ENCODE data around the gene SATB2.

The SATB2 gene

DNA sequence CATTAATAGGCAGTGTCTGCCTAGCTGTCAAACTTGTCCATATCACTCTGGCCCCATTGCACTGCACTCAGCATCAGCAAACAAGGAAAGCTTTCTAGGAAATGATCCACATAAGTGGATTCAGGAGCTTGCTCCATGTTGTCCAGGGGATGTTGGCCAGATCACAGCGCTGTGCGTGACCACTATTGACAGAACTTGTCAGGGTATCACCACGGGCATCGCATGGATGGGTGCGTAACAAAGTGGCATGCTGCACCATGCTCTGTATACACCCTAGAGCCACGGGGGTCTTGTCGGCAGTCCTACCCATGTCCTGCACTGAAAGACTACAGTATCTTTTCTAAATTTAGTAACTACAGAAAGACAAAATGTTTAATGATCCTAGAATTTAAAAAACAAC lies 15.6 kb downstream of the SATB2 start:
- no peak overlapping the region for H3K27ac ChIP-seq (ENCODE audit: low read length)
- H3K9ac ChIP-seq (ENCODE audit: low read depth, low read length), result no peak overlapping the region
- no peak overlapping the region for H3K4me3 ChIP-seq (ENCODE audit: low read length)
- H3K27me3 ChIP-seq (ENCODE audit: insufficient read depth, low read length), result no peaks in the 10 kb centered on the region
- no peaks in the 10 kb centered on the region for H3K9me3 ChIP-seq (ENCODE audit: insufficient read depth, low read depth, low read length)
- H3K36me3 ChIP-seq (ENCODE audit: insufficient read depth, low read depth, low read length), result no peaks in the 10 kb centered on the region
- peaks cover 13% of the 10 kb centered on the region; the same call in 1 of the 2 replicates for H3K4me1 ChIP-seq (ENCODE audit: insufficient read depth, low read length)

DNA sequence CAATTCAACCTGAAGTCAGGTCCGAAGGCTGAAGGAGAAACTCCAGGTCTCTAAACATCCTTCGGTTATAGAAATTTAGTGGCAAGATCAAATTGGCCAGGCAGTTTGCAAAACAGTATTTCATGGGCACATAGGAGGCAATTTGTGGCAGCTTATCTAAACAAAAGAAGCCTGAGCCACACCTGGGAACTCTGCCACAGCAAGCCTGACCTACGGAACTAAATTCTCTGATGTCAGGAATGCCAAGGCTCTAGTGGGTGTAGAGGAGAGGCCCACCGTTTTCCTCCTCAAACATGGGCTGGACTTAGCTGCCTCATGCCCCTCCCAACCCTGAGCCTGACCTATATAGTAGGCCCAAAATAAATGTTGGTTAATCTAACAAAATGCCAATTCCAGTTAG lies 16.0 kb downstream of the SATB2 start:
- H3K27ac ChIP-seq (ENCODE audit: low read length), result no peak overlapping the region
- peaks cover 13% of the 10 kb centered on the region; the same call in 1 of the 2 replicates for H3K4me1 ChIP-seq (ENCODE audit: insufficient read depth, low read length)
- no peak overlapping the region for H3K9ac ChIP-seq (ENCODE audit: low read depth, low read length)
- H3K4me3 ChIP-seq (ENCODE audit: low read length), result no peak overlapping the region
- H3K27me3 ChIP-seq (ENCODE audit: insufficient read depth, low read length), result no peaks in the 10 kb centered on the region
- H3K36me3 ChIP-seq (ENCODE audit: insufficient read depth, low read depth, low read length), result no peaks in the 10 kb centered on the region
- H3K9me3 ChIP-seq (ENCODE audit: insufficient read depth, low read depth, low read length), result no peaks in the 10 kb centered on the region

DNA sequence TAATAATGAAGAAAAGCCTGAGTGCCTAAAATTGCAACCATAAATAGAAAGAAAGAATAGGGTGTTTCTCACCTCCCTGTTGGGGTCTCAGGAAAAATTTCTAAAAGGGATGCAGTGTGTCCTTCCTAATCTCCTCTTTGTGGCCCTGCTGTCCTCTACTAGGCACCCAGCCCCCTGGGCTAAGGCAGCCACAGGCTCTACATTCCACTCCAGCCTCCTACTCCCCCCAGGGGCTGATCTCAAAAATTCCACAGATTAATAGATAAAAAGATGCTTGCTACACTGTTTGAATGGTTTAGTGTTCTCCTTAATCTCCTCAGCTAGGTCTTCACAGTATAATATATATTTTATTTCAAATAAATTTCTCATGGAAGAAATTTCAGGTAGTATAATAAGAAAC lies 17.6 kb downstream of the SATB2 start:
- peaks cover 13% of the 10 kb centered on the region; the same call in 1 of the 2 replicates for H3K4me1 ChIP-seq (ENCODE audit: insufficient read depth, low read length)

DNA sequence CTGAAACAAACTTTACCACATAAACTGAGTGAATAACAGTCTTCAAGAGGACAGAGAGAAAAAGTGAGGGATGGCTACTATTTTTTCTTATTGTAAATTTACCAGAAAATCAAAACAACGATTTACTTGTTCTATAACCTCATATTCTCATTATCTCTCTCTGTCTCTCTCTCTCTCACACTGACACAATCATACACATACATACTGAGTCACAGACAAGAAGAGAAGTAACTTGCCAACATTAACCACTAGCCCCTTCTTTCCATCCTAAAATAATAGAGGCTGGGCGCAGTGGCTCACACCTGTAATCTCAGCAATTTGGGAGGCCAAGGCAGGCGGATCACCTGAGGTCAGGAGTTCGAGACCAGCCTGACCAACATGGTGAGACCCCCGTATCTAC lies 18.2 kb downstream of the SATB2 start:
- Histone ChIP-seq H3K4me1 (ENCODE audit: insufficient read depth, low read length) (peaks cover 13% of the 10 kb centered on the region; the same call in 1 of the 2 replicates), H3K27me3 (ENCODE audit: insufficient read depth, low read length) (no peaks in the 10 kb centered on the region), H3K4me3 (ENCODE audit: low read length) (no peak overlapping the region), H3K36me3 (ENCODE audit: insufficient read depth, low read depth, low read length) (no peaks in the 10 kb centered on the region), H3K9me3 (ENCODE audit: insufficient read depth, low read depth, low read length) (no peaks in the 10 kb centered on the region), H3K9ac (ENCODE audit: low read depth, low read length) (no peak overlapping the region), H3K27ac (ENCODE audit: low read length) (no peak overlapping the region)

More for the DNA sequence above, 17.6 kb downstream of the SATB2 start:
- no peak overlapping the region for H3K9ac ChIP-seq (ENCODE audit: low read depth, low read length)
- H3K27ac ChIP-seq (ENCODE audit: low read length), result no peak overlapping the region
- H3K36me3 ChIP-seq (ENCODE audit: insufficient read depth, low read depth, low read length), result no peaks in the 10 kb centered on the region
- no peak overlapping the region for H3K4me3 ChIP-seq (ENCODE audit: low read length)
- no peaks in the 10 kb centered on the region for H3K9me3 ChIP-seq (ENCODE audit: insufficient read depth, low read depth, low read length)
- H3K27me3 ChIP-seq (ENCODE audit: insufficient read depth, low read length), result no peaks in the 10 kb centered on the region

DNA sequence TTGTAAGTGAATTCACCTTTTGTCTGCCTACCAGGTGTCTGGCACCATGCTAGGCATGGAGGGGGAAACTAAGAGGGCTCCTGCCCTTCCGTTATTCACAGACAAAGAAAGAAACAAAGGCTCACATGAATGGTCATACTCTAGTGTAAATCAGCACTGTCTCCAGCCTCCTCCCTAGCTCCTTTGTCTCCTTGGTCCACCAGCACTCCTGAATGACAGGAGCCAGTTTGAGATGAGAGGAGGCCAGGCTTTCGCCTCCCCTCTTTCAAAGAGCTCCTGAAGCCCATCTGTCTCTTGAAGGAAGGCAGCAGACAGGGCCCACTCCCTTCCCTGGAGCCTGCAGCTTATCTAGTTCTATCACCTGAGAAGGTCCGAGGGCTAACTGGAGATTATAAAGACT lies 18.7 kb downstream of the SATB2 start:
- H3K27me3 ChIP-seq (ENCODE audit: insufficient read depth, low read length), result no peaks in the 10 kb centered on the region
- peaks cover 13% of the 10 kb centered on the region; the same call in 1 of the 2 replicates for H3K4me1 ChIP-seq (ENCODE audit: insufficient read depth, low read length)
- H3K4me3 ChIP-seq (ENCODE audit: low read length), result 0 out of 2 replicates have a peak overlapping the region, but pooled peaks have one; percentile 23
- no peak overlapping the region for H3K27ac ChIP-seq (ENCODE audit: low read length)
- no peaks in the 10 kb centered on the region for H3K9me3 ChIP-seq (ENCODE audit: insufficient read depth, low read depth, low read length)
- no peak overlapping the region for H3K9ac ChIP-seq (ENCODE audit: low read depth, low read length)
- H3K36me3 ChIP-seq (ENCODE audit: insufficient read depth, low read depth, low read length), result no peaks in the 10 kb centered on the region

DNA sequence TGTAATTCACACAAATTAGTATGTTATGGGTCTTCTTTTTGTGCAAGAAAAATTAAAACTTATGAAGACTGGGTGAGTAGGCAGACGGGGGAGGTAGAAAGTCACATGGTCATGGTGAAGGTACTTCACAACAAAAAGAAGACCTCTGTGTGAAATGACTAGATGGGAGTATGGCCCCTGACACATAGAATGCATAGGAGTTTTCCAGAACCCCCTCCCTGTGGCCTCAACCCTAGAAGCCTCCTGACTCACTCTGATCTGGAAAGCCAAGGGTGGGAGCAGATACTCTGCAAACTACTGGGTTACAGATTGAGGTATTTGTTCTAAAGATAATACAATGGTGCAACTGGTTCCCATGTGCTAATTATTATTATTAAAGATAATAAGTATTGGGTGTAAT lies 23.2 kb downstream of the SATB2 start:
- H3K4me3 ChIP-seq (ENCODE audit: low read length), result no peak overlapping the region
- no peaks in the 10 kb centered on the region for H3K9me3 ChIP-seq (ENCODE audit: insufficient read depth, low read depth, low read length)
- no peak overlapping the region for H3K27ac ChIP-seq (ENCODE audit: low read length)
- peaks cover 47% of the 10 kb centered on the region for H3K4me1 ChIP-seq (ENCODE audit: insufficient read depth, low read length)
- no peak overlapping the region for H3K9ac ChIP-seq (ENCODE audit: low read depth, low read length)
- no peaks in the 10 kb centered on the region for H3K27me3 ChIP-seq (ENCODE audit: insufficient read depth, low read length)
- no peaks in the 10 kb centered on the region for H3K36me3 ChIP-seq (ENCODE audit: insufficient read depth, low read depth, low read length)

DNA sequence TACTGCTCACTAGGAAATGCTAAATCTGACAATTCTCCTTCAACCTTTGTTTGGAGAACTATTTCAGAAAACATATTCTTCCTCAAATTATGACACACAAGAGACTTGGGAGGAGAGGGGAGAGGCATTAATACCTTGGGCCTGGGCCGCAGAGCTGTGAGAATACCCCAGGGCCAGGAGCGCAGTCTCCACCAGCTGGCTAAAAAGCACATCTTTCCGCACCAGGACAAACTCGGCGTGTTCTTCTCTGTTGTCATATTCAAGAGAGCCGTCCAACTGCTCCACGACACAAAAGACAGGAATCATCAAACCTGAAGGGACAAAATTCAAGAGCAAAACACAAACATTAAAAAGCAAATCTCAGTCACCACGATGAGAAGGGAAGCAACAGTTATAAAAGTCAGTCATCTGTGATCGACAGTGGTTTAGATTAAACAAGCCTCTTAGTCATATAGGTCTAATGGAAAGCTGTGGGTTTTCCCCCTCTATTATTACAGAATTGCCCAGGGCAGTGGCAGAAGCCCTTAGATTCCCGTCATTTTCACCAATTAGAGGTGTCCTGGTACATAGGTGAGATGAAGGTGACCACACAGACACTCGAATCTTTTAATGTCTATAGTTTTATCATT lies 24.4 kb downstream of the SATB2 start:
- Histone ChIP-seq H3K4me1 (ENCODE audit: insufficient read depth, low read length) (peaks cover 35% of the 10 kb centered on the region), H3K9ac (ENCODE audit: low read depth, low read length) (peak overlapping the region; percentile 7; the same call in 1 of the 2 replicates), H3K9me3 (ENCODE audit: insufficient read depth, low read depth, low read length) (no peaks in the 10 kb centered on the region), H3K36me3 (ENCODE audit: insufficient read depth, low read depth, low read length) (no peaks in the 10 kb centered on the region), H3K4me3 (ENCODE audit: low read length) (no peak overlapping the region), H3K27ac (ENCODE audit: low read length) (no peak overlapping the region), H3K27me3 (ENCODE audit: insufficient read depth, low read length) (no peaks in the 10 kb centered on the region)

DNA sequence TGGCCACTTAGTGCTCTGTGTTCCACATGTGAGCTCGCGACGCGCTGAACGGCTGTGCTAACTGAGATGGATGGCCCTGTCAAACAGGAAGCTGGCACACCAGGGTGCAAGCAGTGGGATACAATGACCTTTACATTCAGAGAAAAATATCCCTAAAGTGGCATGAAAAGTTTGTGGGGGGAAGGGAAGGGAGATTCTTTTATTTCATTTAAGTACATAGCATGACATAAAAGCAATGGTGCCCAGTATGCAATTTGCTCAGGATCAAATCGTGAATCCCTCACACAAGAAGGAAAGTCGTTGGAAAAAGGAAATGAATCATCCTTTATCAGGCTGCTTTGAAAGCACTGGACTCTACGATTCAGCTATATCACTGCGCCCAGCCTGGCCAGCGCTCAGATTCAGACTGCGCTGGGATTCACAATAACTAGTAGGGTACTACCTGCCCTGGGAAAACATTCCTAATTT lies 26.0 kb downstream of the SATB2 start:
- peak overlapping the region; percentile 67 for H3K27ac ChIP-seq (ENCODE audit: low read length)
- peaks cover 34% of the 10 kb centered on the region for H3K4me1 ChIP-seq (ENCODE audit: insufficient read depth, low read length)
- no peaks in the 10 kb centered on the region for H3K27me3 ChIP-seq (ENCODE audit: insufficient read depth, low read length)
- H3K9me3 ChIP-seq (ENCODE audit: insufficient read depth, low read depth, low read length), result no peaks in the 10 kb centered on the region
- H3K4me3 ChIP-seq (ENCODE audit: low read length), result peak overlapping the region; percentile 46; the same call in 1 of the 2 replicates
- H3K36me3 ChIP-seq (ENCODE audit: insufficient read depth, low read depth, low read length), result no peaks in the 10 kb centered on the region
- H3K9ac ChIP-seq (ENCODE audit: low read depth, low read length), result peak overlapping the region; percentile 63; the same call in 1 of the 2 replicates

DNA sequence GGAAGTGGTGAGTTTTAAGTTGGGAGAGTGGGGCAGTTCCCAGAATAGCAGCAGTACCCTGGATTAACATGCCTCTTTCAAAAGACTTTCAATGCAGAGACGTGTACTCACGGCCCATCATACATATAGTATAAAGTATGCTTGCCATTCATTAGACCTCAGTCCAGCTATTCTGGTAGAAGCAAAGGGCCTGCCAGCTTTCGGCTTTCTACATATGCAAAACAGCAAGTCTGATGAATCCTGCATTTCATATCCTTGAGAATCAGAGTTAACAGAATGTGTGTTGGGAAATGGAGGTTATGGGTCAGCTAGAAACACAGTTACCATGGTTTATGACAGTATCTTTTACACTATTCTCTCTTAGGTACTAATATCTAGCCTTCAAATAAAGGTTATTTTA lies 27.5 kb downstream of the SATB2 start:
- Histone ChIP-seq H3K9ac (ENCODE audit: low read depth, low read length) (no peak overlapping the region; the same call in 1 of the 2 replicates), H3K27ac (ENCODE audit: low read length) (no peak overlapping the region), H3K4me3 (ENCODE audit: low read length) (no peak overlapping the region), H3K36me3 (ENCODE audit: insufficient read depth, low read depth, low read length) (no peaks in the 10 kb centered on the region), H3K27me3 (ENCODE audit: insufficient read depth, low read length) (no peaks in the 10 kb centered on the region), H3K4me1 (ENCODE audit: insufficient read depth, low read length) (peaks cover 34% of the 10 kb centered on the region), H3K9me3 (ENCODE audit: insufficient read depth, low read depth, low read length) (no peaks in the 10 kb centered on the region)

DNA sequence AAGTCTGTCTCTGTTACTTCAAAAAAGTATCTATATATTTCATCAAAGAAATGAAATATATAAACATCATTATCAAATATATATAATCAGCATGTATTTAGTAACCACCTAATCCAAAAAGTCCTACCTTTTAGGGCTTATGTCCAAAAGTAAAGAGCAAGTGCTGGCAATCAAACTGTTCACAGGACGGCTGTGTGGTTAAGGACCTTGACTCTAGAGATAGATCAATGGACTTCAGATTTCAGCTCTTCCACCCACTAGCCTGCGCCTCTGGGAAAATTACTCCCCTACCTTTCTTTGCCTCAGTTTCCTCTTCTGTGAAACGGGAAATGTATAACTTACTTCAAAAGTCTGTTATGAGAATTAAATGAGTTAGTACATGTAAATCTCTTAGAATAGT lies 29.4 kb downstream of the SATB2 start:
- H3K9me3 ChIP-seq (ENCODE audit: insufficient read depth, low read depth, low read length), result no peaks in the 10 kb centered on the region
- H3K9ac ChIP-seq (ENCODE audit: low read depth, low read length), result no peak overlapping the region
- peaks cover 42% of the 10 kb centered on the region for H3K4me1 ChIP-seq (ENCODE audit: insufficient read depth, low read length)
- no peak overlapping the region for H3K4me3 ChIP-seq (ENCODE audit: low read length)
- no peak overlapping the region for H3K27ac ChIP-seq (ENCODE audit: low read length)
- H3K27me3 ChIP-seq (ENCODE audit: insufficient read depth, low read length), result no peaks in the 10 kb centered on the region
- H3K36me3 ChIP-seq (ENCODE audit: insufficient read depth, low read depth, low read length), result no peaks in the 10 kb centered on the region

DNA sequence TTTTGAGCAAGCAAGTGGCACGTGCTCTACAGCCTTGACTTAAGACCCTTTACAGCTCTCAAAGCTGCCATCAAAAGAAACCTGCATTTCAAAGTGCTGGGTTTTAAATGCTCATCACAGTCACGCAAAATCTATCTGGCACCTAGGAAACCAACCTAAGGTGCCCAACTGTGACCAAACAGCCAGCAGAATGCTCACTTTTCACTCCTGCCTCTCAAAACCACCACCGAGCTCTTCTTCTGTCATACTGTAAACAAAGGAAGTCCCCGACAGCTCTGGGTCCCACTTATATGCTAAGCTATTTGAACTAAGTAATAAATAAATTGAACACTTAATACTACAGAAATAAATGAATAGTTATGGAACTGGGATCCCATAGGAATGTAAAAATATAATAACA lies 33.6 kb downstream of the SATB2 start:
- no peak overlapping the region for H3K9ac ChIP-seq (ENCODE audit: low read depth, low read length)
- no peaks in the 10 kb centered on the region for H3K36me3 ChIP-seq (ENCODE audit: insufficient read depth, low read depth, low read length)
- peaks cover 10% of the 10 kb centered on the region; the same call in 1 of the 2 replicates for H3K4me1 ChIP-seq (ENCODE audit: insufficient read depth, low read length)

DNA sequence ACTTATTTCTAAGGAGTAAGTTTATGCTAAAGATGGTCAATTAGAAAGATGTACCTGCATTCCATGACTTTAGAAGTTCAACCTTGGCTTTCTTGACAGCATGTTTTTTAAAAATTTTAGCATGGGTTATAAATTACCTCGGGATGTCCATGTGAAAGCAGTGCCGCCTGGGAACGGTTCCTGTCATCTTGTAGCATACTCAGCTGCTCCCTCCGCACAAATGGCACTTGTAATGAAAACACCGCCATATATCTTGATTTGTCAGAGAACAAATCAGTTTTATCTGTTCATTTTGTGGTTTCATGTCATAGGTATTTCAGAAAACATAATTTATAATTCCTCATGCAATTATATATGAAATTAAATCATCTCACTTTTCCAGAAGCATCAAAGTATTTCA lies 38.3 kb downstream of the SATB2 start:
- H3K9me3 ChIP-seq (ENCODE audit: insufficient read depth, low read depth, low read length), result no peaks in the 10 kb centered on the region
- H3K27me3 ChIP-seq (ENCODE audit: insufficient read depth, low read length), result no peaks in the 10 kb centered on the region
- peaks cover 10% of the 10 kb centered on the region; the same call in 1 of the 2 replicates for H3K4me1 ChIP-seq (ENCODE audit: insufficient read depth, low read length)
- no peak overlapping the region for H3K4me3 ChIP-seq (ENCODE audit: low read length)
- no peaks in the 10 kb centered on the region for H3K36me3 ChIP-seq (ENCODE audit: insufficient read depth, low read depth, low read length)
- H3K9ac ChIP-seq (ENCODE audit: low read depth, low read length), result no peak overlapping the region
- H3K27ac ChIP-seq (ENCODE audit: low read length), result no peak overlapping the region

More for the DNA sequence above, 33.6 kb downstream of the SATB2 start:
- Histone ChIP-seq H3K4me3 (ENCODE audit: low read length) (no peak overlapping the region), H3K27ac (ENCODE audit: low read length) (no peak overlapping the region), H3K27me3 (ENCODE audit: insufficient read depth, low read length) (no peaks in the 10 kb centered on the region), H3K9me3 (ENCODE audit: insufficient read depth, low read depth, low read length) (no peaks in the 10 kb centered on the region)
